HCT116 (cell line): ENCODE data around the gene GLRA3. TPM values are rescaled to one million over a fixed set of nuclear protein-coding genes. Genes with fewer than 3 reads are reported as not detected.

Experiments
- ATAC-seq: fragments of 200-7000 bp; cut with Tn5 transposase; 2 replicates; pipeline ENCODE4 v1.9.1; 2020; ENCODE audit warnings: mild to moderate bottlenecking, moderate library complexity
- BruUV-seq: library from RNA; stranded (reverse); fragments of 400-500 nt; replicated peaks from 2 replicates; lab custom pipeline; 2021; lab: Mats Ljungman, UMichigan
- CTCF ChIA-PET: fragments of 300-600 bp; sonication (Branson Sonifier 250); formaldehyde crosslinking; loops from one replicate; lab custom pipeline; 2021; ENCODE audit warnings: antibody characterized with exemption; lab: Charles Lee
- POLR2A ChIA-PET: fragments of 300-600, 350-600 bp; sonication (Branson Sonifier 250); formaldehyde crosslinking; loops from one replicate; lab custom pipeline; 2021; ENCODE audit warnings: antibody characterized with exemption; lab: Charles Lee
- RAD21 ChIA-PET, 2 experiments: fragments of 300-600 bp; sonication (Branson Sonifier 250); formaldehyde crosslinking; loops; one replicate each; lab custom pipeline; 2023; ENCODE audit warnings: low total read pairs in 2 of 2; ENCODE audit not compliant: uncharacterized antibody in 2 of 2, unreplicated experiment in 2 of 2, low non-redundant PET in 1 of 2; lab: Charles Lee
- DNase-seq: peaks from one replicate; pipeline ENCODE4 v3.0.0-alpha.2; 2010; ENCODE audit warnings: low read depth, low spot score
- H2AFZ ChIP-seq: fragments of 200-600 bp; shearing (Covaris generic), sonication (generic); 2 replicates; pipeline ENCODE4 v1.6.1; 2017; ENCODE audit warnings: low read depth, mixed run types, mixed read lengths, antibody characterized with exemption, low read length; ENCODE audit not compliant: poor library complexity, severe bottlenecking
- H3K27ac ChIP-seq: 2 replicates; pipeline ENCODE4 v1.5.1; 2012; ENCODE audit warnings: low read depth, low read length
- H3K27me3 ChIP-seq: fragments of 200-600 bp; sonication (generic); 2 replicates; pipeline ENCODE4 v1.6.1; 2016; ENCODE audit warnings: mixed run types, low read length, mixed read lengths; ENCODE audit not compliant: insufficient read depth
- H3K36me3 ChIP-seq, 2 experiments: fragments of 200-500 bp in 1 of 2; fragments of 200-600 bp in 1 of 2; sonication (Bioruptor generic) in 1 of 2; sonication (generic) in 1 of 2; 2 replicates each; pipeline versions ENCODE4 v1.5.1 to v1.6.1; 2014 to 2016; ENCODE audit warnings: low read length in 2 of 2, inconsistent platforms in 1 of 2, mixed read lengths in 1 of 2, mixed run types in 1 of 2; ENCODE audit not compliant: insufficient read depth in 2 of 2, control insufficient read depth in 1 of 2
- H3K4me1 ChIP-seq, 2 experiments: fragments of 200-600 bp in 1 of 2; sonication (generic) in 1 of 2; 2 replicates each; pipeline versions ENCODE4 v1.5.1 to v1.6.1; 2012 to 2017; ENCODE audit warnings: low read length in 2 of 2, inconsistent platforms in 1 of 2, mild to moderate bottlenecking in 1 of 2, mixed read lengths in 1 of 2, mixed run types in 1 of 2, moderate library complexity in 1 of 2; ENCODE audit not compliant: insufficient read depth in 2 of 2, control insufficient read depth in 1 of 2
- H3K4me2 ChIP-seq: fragments of 200-600 bp; sonication (generic); 2 replicates; pipeline ENCODE4 v1.6.1; 2017; ENCODE audit warnings: mixed run types, low read length, mixed read lengths
- H3K4me3 ChIP-seq, 2 experiments: fragments of 200-600 bp in 1 of 2; sonication (generic) in 1 of 2; replicated peaks in 1 of 2; 2 replicates each; pipeline ENCODE4 v1.5.1; 2011 to 2016; ENCODE audit warnings: low read length in 2 of 2, control low read depth in 1 of 2, low read depth in 1 of 2, mild to moderate bottlenecking in 1 of 2, mixed read lengths in 1 of 2, mixed run types in 1 of 2
- H3K79me2 ChIP-seq: fragments of 200-600 bp; sonication (generic); 2 replicates; pipeline ENCODE4 v1.6.1; 2017; ENCODE audit warnings: mild to moderate bottlenecking, mixed run types, low read length, moderate library complexity, mixed read lengths; ENCODE audit not compliant: insufficient read depth
- H3K9ac ChIP-seq: fragments of 200-600 bp; sonication (generic); 2 replicates; pipeline ENCODE4 v1.6.1; 2016; ENCODE audit warnings: low read length, mixed read lengths
- H3K9me2 ChIP-seq: fragments of 200-600 bp; sonication (generic), shearing (Covaris generic); 2 replicates; pipeline ENCODE4 v1.6.1; 2017; ENCODE audit warnings: mixed run types, mild to moderate bottlenecking, moderate library complexity; ENCODE audit not compliant: insufficient read depth
- H3K9me3 ChIP-seq, 2 experiments: fragments of 200-500 bp in 1 of 2; fragments of 200-600 bp in 1 of 2; sonication (Bioruptor generic) in 1 of 2; sonication (generic) in 1 of 2; 2 replicates each; pipeline ENCODE4 v1.6.1; 2014 to 2017; ENCODE audit warnings: low read length in 2 of 2, mixed read lengths in 2 of 2, inconsistent platforms in 1 of 2, low read depth in 1 of 2, mild to moderate bottlenecking in 1 of 2, mixed run types in 1 of 2, moderate library complexity in 1 of 2; ENCODE audit not compliant: control insufficient read depth in 1 of 2, insufficient read depth in 1 of 2
- H4K20me1 ChIP-seq: fragments of 200-600 bp; sonication (generic), shearing (Covaris generic); 2 replicates; pipeline ENCODE4 v1.6.1; 2017; ENCODE audit warnings: mixed run types, mild to moderate bottlenecking, moderate library complexity; ENCODE audit not compliant: insufficient read depth
- CBX3 ChIP-seq: IDR thresholded peaks from 2 replicates; pipeline ENCODE4 v1.6.1; 2012; ENCODE audit warnings: low read depth
- CEBPB ChIP-seq: IDR thresholded peaks from 2 replicates; pipeline ENCODE4 v1.6.1; 2012; ENCODE audit warnings: low read depth
- EGR1 ChIP-seq: IDR thresholded peaks from 2 replicates; pipeline ENCODE4 v1.6.1; 2012; ENCODE audit warnings: low read depth
- ELF1 ChIP-seq: IDR thresholded peaks from 2 replicates; pipeline ENCODE4 v1.6.1; 2012; ENCODE audit warnings: low read depth, borderline replicate concordance
- EZH2 ChIP-seq: fragments of 200-600 bp; sonication (generic); IDR thresholded peaks from 2 replicates; pipeline ENCODE4 v1.6.1; 2017; ENCODE audit warnings: antibody characterized with exemption, mixed run types
- EZH2phosphoT487 ChIP-seq: fragments of 200-600 bp; IDR thresholded peaks from 2 replicates; pipeline ENCODE4 v1.6.1; 2018; ENCODE audit warnings: antibody characterized with exemption, borderline replicate concordance
- JUND ChIP-seq: IDR thresholded peaks from 2 replicates; pipeline ENCODE4 v1.6.1; 2012
- POLR2A ChIP-seq: IDR thresholded peaks from 2 replicates; pipeline ENCODE4 v1.7.0; 2011; ENCODE audit warnings: borderline replicate concordance; ENCODE audit not compliant: insufficient read depth, insufficient read length; ENCODE audit errors: extremely low read depth
- POLR2AphosphoS5 ChIP-seq: IDR thresholded peaks from 2 replicates; pipeline ENCODE4 v1.6.1; 2011; ENCODE audit warnings: mild to moderate bottlenecking, low read depth, low read length, moderate library complexity
- RAD21 ChIP-seq: IDR thresholded peaks from 2 replicates; pipeline ENCODE4 v1.6.1; 2012; ENCODE audit warnings: low read depth, mild to moderate bottlenecking
- ZFX ChIP-seq: fragments of 450-650 bp; IDR thresholded peaks from 2 replicates; pipeline ENCODE4 v1.6.1; 2017
- ZNF274 ChIP-seq: fragments of 200-500 bp; sonication (Bioruptor generic); IDR thresholded peaks from 2 replicates; pipeline ENCODE4 v1.6.1; 2014; ENCODE audit warnings: mild to moderate bottlenecking, low read depth, low read length, inconsistent platforms
- intact Hi-C: fragments of 100-400 bp; cut with micrococcal nuclease; formaldehyde crosslinking; loops from 2 replicates; pipeline ENCODE4 v1.10.0; 2022
- total RNA-seq: library from RNA; stranded (reverse); gene quantifications from one replicate; pipeline ENCODE4 v1.2.1, GENCODE V29; 2021; ENCODE audit not compliant: unreplicated experiment
- TF ChIP-seq, protein P1 (sequence below), 3 experiments: fragments of 200-600 bp in 1 of 3; sonication (generic) in 1 of 3; IDR thresholded peaks in 2 of 3; conservative IDR thresholded peaks in 1 of 3; 2 replicates each; pipeline ENCODE4 v1.5.1; 2012 to 2017; ENCODE audit warnings: low read depth in 2 of 3, low read length in 2 of 3, antibody characterized with exemption in 1 of 3, borderline replicate concordance in 1 of 3, control low read depth in 1 of 3, mild to moderate bottlenecking in 1 of 3, mixed read lengths in 1 of 3, mixed run types in 1 of 3, moderate library complexity in 1 of 3; ENCODE audit not compliant: insufficient read depth in 1 of 3
- TF ChIP-seq, protein P2 (sequence below): IDR thresholded peaks from 2 replicates; pipeline ENCODE4 v1.6.1; 2012

Gene GLRA3
- total RNA-seq, 1 experiment from 2014 or later = not detected

DNA sequence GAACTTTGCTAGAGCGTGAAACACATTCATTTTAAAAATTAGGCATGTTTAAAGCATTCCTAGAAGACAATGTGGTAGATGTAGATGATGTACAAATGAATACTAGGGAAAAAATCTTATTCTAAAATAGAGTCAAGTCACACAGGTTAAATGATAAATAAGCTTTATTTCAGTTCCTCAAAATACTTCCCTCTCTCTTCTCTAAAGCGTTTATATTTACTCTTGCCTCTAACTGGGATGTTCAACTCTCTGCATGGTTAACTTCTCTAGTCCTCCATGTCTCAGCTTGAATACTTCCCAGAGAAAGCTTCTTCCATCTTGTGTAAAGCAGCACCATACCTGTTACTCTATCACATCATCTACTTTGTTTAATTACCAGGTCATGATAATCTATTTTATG is 30.9 kb upstream of the GLRA3 start (continued):
- TF ChIP-seq CBX3 (no peak), POLR2A (no peak), CEBPB (no peak), EZH2phosphoT487 (no peak), POLR2AphosphoS5 (no peak), ELF1 (no peak), ZNF274 (no peak)
- TF ChIP-seq, protein P1, sequence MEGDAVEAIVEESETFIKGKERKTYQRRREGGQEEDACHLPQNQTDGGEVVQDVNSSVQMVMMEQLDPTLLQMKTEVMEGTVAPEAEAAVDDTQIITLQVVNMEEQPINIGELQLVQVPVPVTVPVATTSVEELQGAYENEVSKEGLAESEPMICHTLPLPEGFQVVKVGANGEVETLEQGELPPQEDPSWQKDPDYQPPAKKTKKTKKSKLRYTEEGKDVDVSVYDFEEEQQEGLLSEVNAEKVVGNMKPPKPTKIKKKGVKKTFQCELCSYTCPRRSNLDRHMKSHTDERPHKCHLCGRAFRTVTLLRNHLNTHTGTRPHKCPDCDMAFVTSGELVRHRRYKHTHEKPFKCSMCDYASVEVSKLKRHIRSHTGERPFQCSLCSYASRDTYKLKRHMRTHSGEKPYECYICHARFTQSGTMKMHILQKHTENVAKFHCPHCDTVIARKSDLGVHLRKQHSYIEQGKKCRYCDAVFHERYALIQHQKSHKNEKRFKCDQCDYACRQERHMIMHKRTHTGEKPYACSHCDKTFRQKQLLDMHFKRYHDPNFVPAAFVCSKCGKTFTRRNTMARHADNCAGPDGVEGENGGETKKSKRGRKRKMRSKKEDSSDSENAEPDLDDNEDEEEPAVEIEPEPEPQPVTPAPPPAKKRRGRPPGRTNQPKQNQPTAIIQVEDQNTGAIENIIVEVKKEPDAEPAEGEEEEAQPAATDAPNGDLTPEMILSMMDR (IDR thresholded peaks at IDR 0.05 in 2 of 3, conservative IDR thresholded peaks at IDR 0.05 in 1 of 3; ENCODE audit: borderline replicate concordance in 1 of 3, insufficient read depth in 1 of 3, low read depth in 2 of 3, low read length in 2 of 3) = no peak

DNA sequence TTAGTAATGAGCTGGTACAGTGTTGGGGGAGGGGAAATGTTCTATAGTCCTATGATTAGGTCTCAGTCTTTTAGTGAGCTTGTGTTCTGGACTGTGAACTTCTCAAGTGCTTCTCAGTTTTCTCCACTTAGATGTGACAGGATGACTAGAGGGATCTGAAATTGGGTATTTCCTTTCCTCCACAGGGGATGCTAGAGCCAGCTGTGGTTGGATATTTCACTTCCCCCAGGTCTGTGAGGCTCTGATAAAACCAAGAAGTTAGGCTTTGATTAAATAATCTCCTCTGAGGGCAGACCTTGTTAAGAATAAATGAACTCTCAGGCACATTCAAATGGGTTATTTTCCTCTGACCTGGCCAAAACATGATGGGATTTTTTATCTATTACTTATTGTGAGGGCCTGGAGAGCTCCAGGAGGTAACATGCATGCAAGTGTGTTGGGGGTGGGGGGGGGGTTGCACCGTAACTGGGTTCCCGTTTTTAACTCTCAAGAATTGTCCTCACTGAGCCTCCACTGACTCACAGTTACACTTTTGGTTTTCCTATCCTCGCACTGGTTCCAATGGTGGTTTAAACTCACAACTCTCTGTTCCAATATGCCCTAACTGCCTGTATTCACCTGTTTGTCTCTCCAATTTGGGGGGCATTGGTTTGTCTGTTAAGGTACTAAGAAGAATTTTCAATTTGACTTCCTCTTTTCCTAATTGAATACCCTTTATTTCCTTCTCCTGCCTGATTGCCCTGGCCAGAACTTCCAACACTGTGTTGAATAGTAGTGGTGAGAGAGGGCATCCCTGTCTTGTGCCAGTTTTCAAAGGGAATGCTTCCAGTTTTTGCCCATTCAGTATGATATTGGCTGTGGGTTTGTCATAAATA is 28.1 kb upstream of the GLRA3 start:
- no peaks in the 10 kb centered on the region for H3K4me1 ChIP-seq
- no peaks in the 10 kb centered on the region for H3K9me2 ChIP-seq
- BruUV-seq = no TSS peak
- RAD21 ChIA-PET = no interaction called here
- DNase-seq = no peak
- TF ChIP-seq ZNF274 = no peak
- no peak for TF ChIP-seq EGR1
- TF ChIP-seq ELF1 = no peak
- TF ChIP-seq EZH2phosphoT487 = no peak
- TF ChIP-seq, protein P2, sequence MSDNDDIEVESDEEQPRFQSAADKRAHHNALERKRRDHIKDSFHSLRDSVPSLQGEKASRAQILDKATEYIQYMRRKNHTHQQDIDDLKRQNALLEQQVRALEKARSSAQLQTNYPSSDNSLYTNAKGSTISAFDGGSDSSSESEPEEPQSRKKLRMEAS = no peak
- TF ChIP-seq, protein P1 (IDR thresholded peaks at IDR 0.05 in 2 of 3, conservative IDR thresholded peaks at IDR 0.05 in 1 of 3; ENCODE audit: borderline replicate concordance in 1 of 3, insufficient read depth in 1 of 3, low read depth in 2 of 3, low read length in 2 of 3) = no peak
- no peak for TF ChIP-seq RAD21
- TF ChIP-seq ZFX = no peak
- no peak for TF ChIP-seq POLR2AphosphoS5
- no peak for TF ChIP-seq JUND
- TF ChIP-seq EZH2 = no peak
- TF ChIP-seq, all 23 proteins: peak for 0
- Histone ChIP-seq H4K20me1 (no peaks in the 10 kb centered on the region), H3K27me3 (no peaks in the 10 kb centered on the region), H2AFZ (no peak overlapping the region), H3K27ac (no peak overlapping the region), H3K9me3 (no peaks in the 10 kb centered on the region), H3K4me2 (no peak overlapping the region), H3K36me3 (no peaks in the 10 kb centered on the region), H3K4me3 (no peak overlapping the region), H3K9ac (no peak overlapping the region), H3K79me2 (no peaks in the 10 kb centered on the region)
- ChIA-PET CTCF (no interaction called here), POLR2A (no interaction called here)
- no peak for ATAC-seq
- intact Hi-C loops = no loop called here
